ENCODE measurements around the gene TMEM120A.

TMEM120A gene

GRCh38 chr7:75966190-75966961, 28.0 kb downstream of the TMEM120A start:
- no peak for DNase-seq (ENCODE audit: low read depth in 1 of 2, low spot score in 1 of 2)
- TF ChIP-seq GABPA (IDR thresholded peaks at IDR 0.05; ENCODE audit: low read depth) (no peak), SPI1 (IDR thresholded peaks at IDR 0.05; ENCODE audit: borderline replicate concordance, low read depth) (no peak), CTCF (IDR thresholded peaks at IDR 0.05; ENCODE audit: insufficient read depth, low read length) (no peak), POLR2AphosphoS5 (IDR thresholded peaks at IDR 0.05; ENCODE audit: low read depth) (no peak), REST (IDR thresholded peaks at IDR 0.05; ENCODE audit: insufficient replicate concordance, low read depth) (no peak)
- Histone ChIP-seq H3K27me3 (ENCODE audit: insufficient read depth, poor library complexity, severe bottlenecking) (no peaks in the 10 kb centered on the region), H3K27ac (replicated peaks) (no peak overlapping the region), H3K4me3 (replicated peaks; ENCODE audit: insufficient read depth, low read length) (no peak overlapping the region)

GRCh38 chr7:75965617-75966016, 28.8 kb downstream of the TMEM120A start:
- H3K27me3 ChIP-seq (ENCODE audit: insufficient read depth, poor library complexity, severe bottlenecking): no peaks in the 10 kb centered on the region
- no peak overlapping the region for H3K4me3 ChIP-seq (replicated peaks; ENCODE audit: insufficient read depth, low read length)
- no peak for DNase-seq (ENCODE audit: low read depth in 1 of 2, low spot score in 1 of 2)
- H3K27ac ChIP-seq (replicated peaks): no peak overlapping the region
- no peak for TF ChIP-seq GABPA (IDR thresholded peaks at IDR 0.05; ENCODE audit: low read depth)
- TF ChIP-seq SPI1 (IDR thresholded peaks at IDR 0.05; ENCODE audit: borderline replicate concordance, low read depth): no peak
- TF ChIP-seq POLR2AphosphoS5 (IDR thresholded peaks at IDR 0.05; ENCODE audit: low read depth): no peak
- no peak for TF ChIP-seq CTCF (IDR thresholded peaks at IDR 0.05; ENCODE audit: insufficient read depth, low read length)
- TF ChIP-seq REST (IDR thresholded peaks at IDR 0.05; ENCODE audit: insufficient replicate concordance, low read depth): no peak

GRCh38 chr7:75963381-75963995, 30.9 kb downstream of the TMEM120A start:
- H3K27me3 ChIP-seq (ENCODE audit: insufficient read depth, poor library complexity, severe bottlenecking): no peaks in the 10 kb centered on the region
- no peak overlapping the region for H3K4me3 ChIP-seq (replicated peaks; ENCODE audit: insufficient read depth, low read length)
- no peak for TF ChIP-seq SPI1 (IDR thresholded peaks at IDR 0.05; ENCODE audit: borderline replicate concordance, low read depth)
- no peak for TF ChIP-seq REST (IDR thresholded peaks at IDR 0.05; ENCODE audit: insufficient replicate concordance, low read depth)
- no peak for TF ChIP-seq GABPA (IDR thresholded peaks at IDR 0.05; ENCODE audit: low read depth)
- no peak for TF ChIP-seq CTCF (IDR thresholded peaks at IDR 0.05; ENCODE audit: insufficient read depth, low read length)
- no peak for TF ChIP-seq POLR2AphosphoS5 (IDR thresholded peaks at IDR 0.05; ENCODE audit: low read depth)
- H3K27ac ChIP-seq (replicated peaks): no peak overlapping the region
- no peak for DNase-seq (ENCODE audit: low read depth in 1 of 2, low spot score in 1 of 2)

Measured in HL-60 (cell line).